ENCODE results near the gene ASB15.

DNA sequence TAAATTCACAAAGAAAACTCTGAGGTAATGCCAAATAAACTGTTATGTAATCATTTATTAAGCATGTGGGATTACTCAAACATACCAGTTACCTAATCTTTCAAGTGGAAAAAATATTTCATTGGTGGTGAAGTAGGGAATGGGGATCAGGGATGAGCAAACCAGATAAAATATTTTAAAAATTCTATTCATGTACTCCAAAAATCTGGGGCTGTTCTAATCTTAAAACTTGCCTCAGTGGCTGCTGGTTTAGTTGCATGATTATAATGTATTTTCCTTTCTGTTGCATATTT lies 73.5 kb downstream of the ASB15 start:
- TF ChIP-seq POLR2A (IDR thresholded peaks at IDR 0.05) (no peak), POLR2AphosphoS5 (IDR thresholded peaks at IDR 0.05) (no peak)
